HG03196 (cell line): ENCODE results near the gene MLLT3.

ENCODE experiments used
- ATAC-seq: cut with Tn5 transposase; IDR thresholded peaks from one replicate; pipeline ENCODE4 v1.9.1; 2021; ENCODE audit not compliant: unreplicated experiment

MLLT3 gene

GRCh38 chr9:20316372-20316771 lies 305.9 kb downstream of the MLLT3 start:
- no peak for ATAC-seq

- ATAC-seq: no peak
Measured at GRCh38 chr9:20315677-20316076, 306.6 kb downstream of the MLLT3 start.

- no peak for ATAC-seq
Measured at GRCh38 chr9:20314981-20315380, 307.3 kb downstream of the MLLT3 start.

DNA sequence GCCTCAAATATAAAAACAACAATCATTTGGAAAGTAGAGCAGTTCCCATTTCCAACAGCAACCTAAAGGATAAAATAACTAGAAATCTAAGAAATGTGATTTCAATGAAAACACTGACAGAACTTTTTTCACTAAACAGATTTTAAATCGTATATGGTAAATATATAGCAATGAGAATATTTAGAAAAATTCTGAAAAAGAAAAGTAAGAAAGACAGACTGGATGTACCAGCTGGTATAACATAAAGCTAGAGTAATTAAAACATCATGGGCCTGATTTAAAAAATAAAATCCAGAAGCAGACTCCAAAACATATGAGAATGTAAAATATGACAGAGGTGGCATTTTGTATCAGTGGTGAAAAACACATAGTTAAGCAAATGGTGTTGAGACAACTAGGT lies 308.9 kb downstream of the MLLT3 start:
- ATAC-seq: no peak

- ATAC-seq: no peak
Measured at GRCh38 chr9:20312732-20313131, 309.6 kb downstream of the MLLT3 start.

DNA sequence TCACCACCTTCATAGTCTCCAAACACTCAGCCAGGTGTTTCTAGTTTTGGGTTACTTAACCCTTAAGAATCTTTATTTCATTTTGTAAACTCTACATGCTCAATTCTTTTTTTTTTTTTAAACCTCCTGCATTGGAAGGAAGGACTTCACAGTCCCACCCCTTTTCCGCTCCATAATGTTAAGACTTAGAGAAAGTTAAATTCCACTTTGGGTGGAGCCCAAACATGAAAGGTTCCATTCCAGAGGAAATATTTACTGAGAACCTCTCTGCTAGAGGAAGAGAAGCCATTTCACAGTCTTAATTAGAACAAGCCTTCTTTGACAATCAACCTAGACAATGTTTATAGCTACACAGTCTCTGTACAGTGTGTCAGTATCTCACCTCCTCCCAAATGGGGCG lies 312.3 kb downstream of the MLLT3 start:
- no peak for ATAC-seq

- ATAC-seq: no peak
Measured at GRCh38 chr9:20309124-20309523, 313.2 kb downstream of the MLLT3 start.

- no peak for ATAC-seq
Measured at GRCh38 chr9:20307621-20308020, 314.7 kb downstream of the MLLT3 start.

DNA sequence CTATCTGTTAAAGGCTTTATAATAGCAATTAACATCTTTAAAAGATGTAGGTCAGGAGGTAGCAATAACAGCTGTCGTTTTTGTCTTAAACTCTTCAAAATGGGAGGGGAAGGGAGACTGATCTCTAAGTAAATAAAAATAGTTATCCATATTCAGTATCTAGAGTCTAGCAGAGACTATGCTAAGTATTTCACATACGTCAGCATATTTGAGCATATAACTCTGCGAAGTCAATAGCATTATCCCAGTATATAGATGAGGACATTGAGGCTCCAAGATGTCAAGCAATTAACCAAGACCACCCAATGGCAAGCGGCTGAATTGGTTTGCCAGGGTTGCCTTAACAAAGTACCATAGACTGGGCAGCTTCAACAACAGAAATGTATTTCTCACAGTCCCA lies 316.8 kb downstream of the MLLT3 start:
- ATAC-seq: no peak

DNA sequence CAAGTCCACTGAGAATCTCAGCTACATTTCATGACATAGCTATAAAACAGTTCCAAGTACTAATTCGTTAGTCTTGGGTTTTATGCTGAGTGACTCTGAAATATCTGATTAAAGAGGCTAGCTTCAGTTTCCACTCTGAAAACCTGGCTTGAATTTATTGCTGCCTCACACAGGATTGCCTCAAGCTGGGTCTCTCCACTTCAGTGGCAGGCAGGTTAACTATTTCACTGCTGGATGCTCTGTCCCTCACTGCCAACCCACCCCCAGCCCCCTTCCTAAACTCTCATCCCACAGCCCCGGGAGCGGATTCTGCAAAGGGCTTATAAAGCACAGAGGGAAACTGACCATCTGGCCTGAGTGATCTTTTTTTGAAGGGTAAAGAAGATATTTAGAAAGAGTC lies 318.3 kb downstream of the MLLT3 start:
- ATAC-seq: no peak

DNA sequence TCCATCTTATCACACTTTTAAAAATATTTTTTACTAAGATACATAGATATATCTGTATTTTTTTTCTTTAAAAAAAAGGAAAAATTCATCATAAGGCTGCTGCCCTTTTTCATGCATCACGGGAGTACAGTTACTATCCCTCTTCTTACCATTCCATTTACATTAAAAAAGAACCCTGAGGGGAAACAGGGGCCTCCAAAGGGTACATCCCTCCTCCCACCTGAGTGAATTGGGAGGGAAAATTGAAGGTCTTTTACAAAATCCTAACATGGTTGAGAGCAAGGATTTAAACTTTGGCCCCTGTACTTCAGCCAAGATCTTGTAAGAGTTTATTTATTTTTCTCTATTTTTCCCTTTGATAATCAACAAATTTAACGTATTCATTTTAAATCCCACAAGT lies 319.2 kb downstream of the MLLT3 start:
- no peak for ATAC-seq

DNA sequence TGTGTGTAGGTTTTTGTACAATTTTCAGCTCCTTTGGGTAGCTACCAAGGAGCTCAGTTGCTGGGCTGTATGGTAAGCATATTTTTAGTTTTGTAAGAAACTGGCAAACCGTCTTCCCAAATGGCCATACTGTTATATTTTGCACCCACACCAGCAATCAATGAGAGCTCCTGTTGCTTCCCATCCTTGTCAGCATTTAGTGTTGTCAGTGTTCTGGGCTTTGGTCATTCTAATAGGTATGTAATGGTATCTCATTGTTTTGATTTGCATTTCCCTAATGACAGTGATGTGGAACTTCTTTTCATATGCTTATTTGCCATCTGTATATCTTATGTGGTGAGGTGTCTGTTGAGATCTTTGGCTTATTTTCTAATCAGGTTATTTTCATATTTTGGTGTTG lies 320.1 kb downstream of the MLLT3 start:
- ATAC-seq: no peak

DNA sequence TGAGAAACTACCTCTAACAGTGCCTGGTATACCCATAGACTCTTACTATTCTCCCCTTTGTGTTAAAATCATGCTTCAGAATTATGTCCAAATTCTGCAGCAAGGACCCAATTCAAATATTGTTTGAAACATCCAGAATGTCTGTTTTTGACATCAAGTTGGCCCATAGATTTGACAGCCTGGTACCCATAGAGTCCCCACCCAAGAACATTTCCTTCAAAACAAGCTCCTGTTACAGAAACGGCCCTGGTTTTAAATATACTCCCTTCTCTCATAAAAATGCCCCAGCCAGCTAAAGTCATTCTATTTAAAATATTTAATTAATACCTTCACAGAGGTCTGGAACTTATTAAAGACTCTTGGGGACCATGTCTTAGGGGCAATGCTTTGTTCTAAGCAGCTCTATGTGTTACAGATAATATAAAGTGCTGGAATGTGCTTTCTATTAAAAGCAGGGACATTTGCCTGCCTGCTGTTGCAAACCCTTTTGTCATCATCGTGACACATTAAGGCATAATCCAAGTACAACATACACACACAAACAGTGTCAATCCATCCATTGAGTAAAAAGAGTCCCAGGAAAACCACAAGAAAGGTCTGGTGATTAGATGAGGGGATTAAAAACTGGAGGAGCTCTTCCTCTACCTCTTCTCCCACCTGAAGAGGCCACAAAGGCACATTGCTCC lies 321.7 kb downstream of the MLLT3 start:
- no peak for ATAC-seq

DNA sequence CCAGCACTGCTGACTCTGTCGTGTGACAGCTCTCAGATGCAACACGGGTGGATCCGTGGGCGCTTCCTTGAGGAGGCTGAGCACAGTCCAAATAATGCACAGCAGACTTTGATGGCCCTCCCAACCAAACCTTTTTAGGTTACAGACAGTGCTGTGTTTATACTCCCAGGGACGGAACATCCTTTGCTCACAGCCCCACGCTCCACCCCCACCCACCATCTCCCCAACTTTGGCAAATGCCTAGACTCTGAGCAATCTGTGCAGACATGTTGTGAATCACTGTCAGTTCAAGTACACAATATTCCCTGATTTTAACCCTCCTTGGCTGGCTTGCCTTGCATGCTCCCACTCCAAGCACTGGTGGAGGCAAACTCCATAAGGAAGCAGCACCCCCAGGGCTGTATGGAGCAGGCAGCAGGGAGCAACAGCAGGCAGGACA lies 324.6 kb downstream of the MLLT3 start:
- ATAC-seq: no peak

- no peak for ATAC-seq
Measured at GRCh38 chr9:20295555-20295954, 326.7 kb downstream of the MLLT3 start.

GRCh38 chr9:20294046-20294750 lies 328.1 kb downstream of the MLLT3 start:
- no peak for ATAC-seq

DNA sequence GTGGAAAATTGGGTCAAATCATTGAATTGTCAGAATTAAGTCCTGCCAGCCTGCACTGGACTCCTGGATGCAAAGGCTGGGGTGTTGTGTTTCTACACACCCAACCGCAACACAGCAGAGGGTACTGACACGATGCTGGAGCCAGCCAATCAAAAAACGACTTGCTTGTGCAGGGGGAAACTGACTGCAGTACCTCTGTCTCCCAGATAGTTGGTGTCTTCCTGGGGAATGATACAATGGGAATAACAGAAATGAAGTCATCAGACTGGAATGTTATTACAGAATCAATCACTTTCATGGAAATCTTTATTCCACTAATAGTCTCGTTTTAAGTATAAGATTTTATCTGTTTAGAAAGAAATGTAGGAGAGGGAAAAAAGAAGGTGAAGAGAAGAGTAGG lies 330.3 kb downstream of the MLLT3 start:
- ATAC-seq: no peak
